T-helper 2 cell treated with Interferon-gamma antibody and Interleukin-4, amounts not matched to agents 100 ng/mL and 5 ng/mL, for 36 hours (primary cell): ENCODE data around the gene WWC1. TPM values are rescaled to one million over a fixed set of nuclear protein-coding genes. Genes with fewer than 3 reads are reported as not detected.

ENCODE experiments used
- intact Hi-C: fragments of 100-400 bp; cut with micrococcal nuclease; formaldehyde crosslinking; loops from one replicate; pipeline ENCODE4 v1.15.1; 2023
- total RNA-seq: library from RNA; stranded (reverse); gene quantifications from 2 replicates; pipeline ENCODE4 v1.2.3, GENCODE V29; 2022

WWC1 gene
- total RNA-seq, 1 donor from 2014 or later, result not detected

DNA sequence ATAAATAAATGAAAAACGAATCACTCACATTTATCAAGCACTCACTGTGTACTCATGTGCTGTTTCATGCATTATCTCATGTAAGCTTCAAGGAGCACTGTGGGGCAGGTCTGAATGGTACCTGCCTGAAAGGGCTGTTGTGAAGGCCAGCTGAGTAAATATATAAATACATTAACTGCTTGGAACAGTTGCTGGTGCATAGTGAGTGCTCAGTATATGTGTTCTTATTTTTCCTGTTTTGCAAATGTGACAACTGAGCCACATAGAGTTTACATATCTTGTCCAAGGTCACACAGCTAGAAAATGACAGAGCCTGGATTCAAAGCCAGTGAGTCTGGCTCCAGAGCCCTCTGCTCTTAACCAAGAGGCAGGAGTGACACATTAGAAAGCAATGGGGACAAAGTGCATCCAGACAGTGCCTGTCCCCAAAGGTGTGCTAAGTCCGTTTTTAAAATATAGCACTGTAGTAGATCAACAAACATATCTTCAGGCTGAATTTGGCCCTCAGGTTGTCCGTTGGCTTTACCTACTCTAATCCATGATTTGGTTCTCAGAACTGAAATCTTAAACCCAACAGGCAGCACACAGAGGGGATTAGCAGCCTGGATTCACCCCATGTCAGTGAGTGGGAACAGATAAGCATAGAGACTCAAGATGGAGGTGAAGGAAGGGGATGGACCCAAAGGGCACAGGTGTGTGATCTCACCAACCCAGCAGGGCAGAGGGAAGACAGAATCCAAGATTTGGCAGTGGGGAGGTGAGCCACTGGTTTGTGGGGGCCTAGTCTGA lies 70.8 kb downstream of the WWC1 start:
- intact Hi-C loops, result no loop called here

DNA sequence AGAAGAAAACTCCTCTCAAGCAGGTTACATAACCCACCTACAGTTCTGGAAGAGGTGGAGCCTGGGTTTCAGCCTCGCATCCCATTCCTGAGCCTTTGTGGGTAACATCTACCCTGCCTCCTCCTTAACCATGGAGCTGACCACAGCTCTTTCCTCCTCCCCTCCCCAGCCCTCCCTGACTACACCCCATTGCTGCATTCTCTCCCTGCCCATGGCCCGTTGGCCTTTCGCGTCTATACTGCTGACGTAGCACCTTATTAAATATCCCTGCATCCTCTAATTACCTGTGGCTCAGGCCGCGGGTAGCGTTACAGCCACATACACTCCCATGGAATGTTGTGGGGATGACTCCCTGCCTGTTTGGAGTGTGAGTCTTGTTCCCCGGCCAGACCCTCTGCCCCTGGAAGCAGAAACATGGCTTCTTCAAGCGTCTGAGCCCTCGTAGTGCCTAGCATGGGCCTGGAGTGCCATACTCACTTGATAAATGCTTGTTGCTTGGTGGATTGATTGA lies 72.8 kb downstream of the WWC1 start:
- intact Hi-C loops, result no loop called here

DNA sequence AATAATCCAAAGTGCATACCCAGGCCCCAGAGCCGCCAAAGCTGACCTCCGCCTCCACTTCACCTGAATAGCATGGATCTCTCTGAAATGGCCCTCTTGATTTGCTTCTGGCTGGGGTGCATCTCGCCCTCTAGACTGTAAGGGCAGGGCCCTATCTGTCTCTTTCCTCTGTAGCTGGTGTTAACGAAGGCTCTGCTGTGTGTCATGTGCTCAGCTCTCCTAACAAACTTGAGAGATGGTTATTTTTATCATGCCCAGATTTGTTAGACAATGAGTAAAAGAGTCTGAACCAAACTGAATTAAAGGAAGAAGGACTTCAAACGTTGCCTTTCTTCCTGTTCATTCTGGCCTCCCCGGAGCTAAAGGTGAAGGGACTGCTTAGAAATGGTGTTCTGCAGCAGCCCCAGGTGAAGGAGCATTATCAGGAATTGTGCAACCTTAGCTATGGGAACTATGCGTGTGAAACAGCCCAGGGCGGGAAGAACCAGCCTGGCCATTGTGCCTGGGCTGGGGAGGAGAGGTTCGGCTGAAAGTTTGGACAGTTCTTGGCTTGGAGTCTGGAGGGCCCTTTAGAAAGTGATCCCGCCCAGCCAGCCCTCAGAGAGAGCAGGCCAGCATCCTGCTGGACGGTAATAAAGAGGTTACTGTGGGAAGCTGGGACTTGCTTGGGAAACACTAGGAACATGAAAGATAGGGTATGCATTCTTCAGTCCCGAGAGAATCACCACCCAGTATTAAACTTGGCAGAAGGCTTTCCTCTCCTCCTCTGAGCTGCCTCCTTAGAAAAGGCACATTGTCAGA lies 73.5 kb downstream of the WWC1 start:
- intact Hi-C loops, result no loop called here

DNA sequence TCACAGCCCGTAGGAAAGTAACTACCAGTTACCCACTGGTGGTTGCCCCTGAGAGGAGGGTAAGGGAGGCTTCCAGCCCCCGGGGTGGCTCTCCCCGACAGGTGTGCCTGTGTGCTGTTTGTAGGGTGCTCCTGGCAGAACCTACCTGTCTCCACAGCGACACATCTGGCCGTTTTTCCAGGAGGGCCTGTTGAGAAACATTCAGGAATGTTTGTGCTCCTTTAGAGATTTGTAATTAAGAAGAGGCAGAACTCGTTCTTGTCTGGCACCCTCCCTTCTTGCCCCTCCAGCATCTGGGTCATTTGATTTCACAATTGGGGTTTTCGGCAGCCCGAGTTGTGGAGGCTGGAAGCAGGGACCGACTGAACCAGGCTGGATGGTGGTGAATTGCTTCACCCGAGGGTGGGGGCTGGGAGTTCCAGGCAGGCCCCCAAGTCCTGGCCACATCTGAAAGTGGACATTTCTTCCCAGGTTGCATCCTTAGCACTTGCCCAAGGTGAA lies 74.2 kb downstream of the WWC1 start:
- intact Hi-C loops, result no loop called here

DNA sequence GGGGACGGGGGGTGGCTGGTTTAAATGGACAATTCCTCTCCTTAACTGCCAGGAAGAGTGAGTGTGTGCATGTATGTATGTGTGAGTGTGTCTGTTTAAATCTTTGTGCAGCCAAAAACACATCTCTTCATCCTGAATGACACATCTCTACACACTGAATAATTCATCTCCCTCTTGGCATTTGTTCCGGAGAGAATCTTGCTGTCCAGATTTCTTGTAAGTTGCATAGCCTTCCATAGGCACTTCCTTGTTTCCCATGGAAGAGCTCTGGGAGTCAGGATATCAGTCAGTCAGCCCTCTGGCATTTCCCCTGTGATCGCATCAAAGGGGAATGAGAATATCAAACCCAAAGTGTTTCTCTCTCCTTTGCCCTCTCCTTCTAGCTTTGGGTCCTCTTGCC lies 74.7 kb downstream of the WWC1 start:
- intact Hi-C loops, result no loop called here

DNA sequence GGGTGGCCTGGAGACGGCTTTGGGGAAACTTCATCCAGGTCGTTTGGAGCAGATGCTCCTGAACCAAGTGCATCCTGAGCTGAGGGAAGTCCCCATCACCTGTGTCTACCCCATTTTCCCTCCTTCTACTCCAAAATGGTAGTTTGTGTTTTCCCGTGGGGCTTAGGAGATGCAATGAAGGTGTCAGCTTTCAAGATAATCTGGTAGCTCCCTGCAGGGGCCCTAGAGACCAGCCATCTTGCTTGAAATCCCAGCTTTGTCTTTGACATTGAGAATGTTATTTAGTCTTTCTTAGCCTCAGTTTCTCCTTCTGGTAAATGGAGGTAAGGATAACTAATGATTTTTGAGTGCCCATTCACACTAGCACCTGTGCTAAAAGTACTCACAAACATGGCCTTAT lies 77.4 kb downstream of the WWC1 start:
- intact Hi-C loops, result no loop called here

DNA sequence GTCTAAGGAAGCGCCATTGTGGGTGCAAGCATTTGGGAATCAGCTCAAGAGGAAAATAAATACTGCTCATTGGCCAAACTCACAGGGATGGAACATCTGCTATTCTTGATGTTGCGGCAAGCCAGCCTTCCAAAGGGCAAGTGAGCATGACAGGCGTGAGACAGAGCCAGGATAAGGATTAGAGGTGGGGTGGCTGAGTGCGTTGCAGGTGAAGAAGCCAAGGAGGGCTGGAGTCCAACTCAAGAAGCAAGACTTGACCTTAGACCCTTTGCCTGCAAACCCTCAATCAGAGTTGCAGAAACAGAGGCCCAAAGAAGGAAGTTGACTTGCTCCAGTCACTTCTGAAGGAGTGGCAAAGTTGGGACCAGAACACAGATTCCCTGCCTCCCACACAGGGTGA lies 79.4 kb downstream of the WWC1 start:
- intact Hi-C loops, result no loop called here

DNA sequence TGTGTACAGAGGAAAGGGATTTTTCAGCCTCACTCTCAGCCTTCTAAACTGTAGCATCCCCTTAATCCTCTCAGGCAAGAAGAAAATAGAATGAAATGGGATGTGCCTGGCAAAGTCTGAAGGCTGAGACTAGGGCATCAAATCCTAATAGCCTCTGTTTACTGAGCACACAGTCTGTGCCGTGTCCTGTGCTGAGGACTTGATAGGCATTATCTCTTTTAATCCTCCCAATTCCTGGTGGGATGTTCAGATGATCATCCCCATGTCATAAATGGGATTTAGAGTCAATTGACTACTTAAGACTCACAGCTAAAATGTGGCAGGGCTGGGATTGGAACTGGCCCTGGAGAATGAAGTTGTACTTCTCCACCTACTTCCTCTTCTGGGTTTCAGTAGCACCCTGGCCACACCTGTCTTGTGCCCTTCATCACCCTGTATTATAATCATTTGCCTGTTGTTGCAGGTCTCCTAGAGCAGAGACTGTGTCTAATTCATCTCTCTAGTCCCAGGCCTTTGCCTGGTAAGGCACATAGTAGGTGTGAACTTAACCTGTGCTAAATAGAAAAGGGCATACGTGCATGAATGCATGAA lies 81.0 kb downstream of the WWC1 start:
- intact Hi-C loops, result no loop called here

DNA sequence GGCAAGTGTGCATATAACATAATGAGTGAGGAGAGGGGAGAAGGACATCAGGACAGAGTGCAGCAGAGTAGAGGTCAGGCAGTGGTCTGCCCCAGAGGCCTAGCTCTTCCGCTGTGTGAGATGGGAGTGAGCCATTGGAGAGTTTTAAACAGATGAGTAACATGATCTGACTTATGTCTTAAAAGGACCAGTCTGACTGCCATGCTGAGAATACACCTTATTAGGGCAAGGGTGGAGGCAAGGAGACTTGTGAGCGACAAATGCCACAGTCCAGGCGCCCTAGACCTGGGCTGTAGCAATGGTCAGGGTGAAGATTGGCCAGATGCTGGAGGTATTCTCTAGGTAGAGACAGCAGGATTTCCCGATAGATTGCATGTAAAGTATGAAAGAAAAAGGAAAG lies 83.1 kb downstream of the WWC1 start:
- intact Hi-C loops, result no loop called here

DNA sequence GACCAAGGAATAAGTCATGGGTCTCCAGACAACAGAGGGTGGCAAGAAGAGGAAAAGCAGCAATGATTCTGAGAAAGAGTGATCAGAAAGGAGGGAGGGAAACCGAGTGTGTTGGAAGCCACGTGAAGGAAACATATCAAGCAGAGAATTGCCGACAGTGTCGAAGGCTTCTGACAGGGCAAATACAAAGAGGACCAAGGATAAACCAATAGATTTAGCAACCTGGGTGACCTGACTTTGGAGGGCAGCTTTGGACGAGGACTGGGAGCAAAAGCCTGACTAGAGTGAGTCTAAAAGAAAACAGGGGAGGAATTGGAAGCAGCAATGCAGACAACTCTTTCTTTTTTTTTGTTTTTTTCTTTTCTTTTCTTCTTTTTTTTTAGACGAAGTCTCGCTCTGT lies 83.8 kb downstream of the WWC1 start:
- intact Hi-C loops, result no loop called here

DNA sequence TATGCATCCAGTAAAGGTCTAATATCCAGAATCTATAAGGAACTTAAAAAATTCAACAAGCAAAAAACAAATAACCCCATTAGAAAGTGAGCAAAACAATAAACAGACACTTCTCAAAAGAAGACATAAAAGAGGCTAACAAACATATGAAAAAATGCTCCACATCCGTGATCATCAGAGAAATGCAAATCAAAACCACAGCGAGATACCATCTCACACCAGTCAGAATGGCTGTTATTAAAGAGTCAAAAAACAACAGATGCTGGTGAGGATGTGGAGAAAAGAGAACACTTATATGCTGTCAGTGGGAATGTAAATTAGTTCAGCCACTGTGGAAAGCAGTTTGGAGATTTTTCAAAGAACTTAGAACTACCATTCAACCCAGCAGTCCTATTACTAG lies 86.1 kb downstream of the WWC1 start:
- intact Hi-C loops, result no loop called here

DNA sequence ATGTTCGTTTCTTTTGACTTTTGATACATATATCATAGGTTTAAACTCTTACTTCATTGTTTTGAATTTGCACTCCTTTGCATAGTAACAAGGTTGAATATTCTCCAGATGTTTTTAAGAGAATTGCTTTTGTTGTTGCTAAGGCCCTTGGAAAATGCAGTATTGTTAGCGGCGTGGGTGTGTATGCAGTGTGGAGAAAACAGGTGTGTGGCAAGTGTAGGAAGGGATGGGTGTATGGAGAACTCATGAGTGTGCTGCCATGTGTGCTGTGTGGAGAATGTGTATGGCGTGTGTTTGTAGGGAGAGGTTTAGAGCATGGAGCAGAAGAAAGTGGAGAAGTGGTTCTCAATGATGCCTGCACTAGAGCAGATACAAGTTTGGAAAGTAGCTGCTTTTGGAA lies 87.3 kb downstream of the WWC1 start:
- intact Hi-C loops, result no loop called here

DNA sequence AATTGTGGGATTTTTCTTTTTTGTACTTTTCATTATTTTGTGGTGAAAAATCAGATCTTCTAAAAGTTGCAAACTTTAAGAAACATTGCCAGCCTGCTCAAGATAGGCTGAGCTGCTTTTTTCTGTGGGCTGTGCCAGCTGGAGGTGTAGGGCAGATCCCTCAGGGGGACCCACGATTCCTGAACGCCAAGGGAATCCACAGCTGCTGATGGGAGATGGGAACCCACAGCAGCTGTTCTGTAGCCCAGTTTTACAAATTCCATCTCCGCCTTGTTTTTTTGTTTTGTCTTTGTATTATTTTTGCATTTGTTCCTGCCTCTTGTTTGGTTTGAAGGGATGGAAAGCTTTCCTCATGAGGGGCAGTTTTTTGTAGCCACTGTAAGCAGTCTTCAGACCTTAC lies 91.0 kb downstream of the WWC1 start:
- intact Hi-C loops, result no loop called here

DNA sequence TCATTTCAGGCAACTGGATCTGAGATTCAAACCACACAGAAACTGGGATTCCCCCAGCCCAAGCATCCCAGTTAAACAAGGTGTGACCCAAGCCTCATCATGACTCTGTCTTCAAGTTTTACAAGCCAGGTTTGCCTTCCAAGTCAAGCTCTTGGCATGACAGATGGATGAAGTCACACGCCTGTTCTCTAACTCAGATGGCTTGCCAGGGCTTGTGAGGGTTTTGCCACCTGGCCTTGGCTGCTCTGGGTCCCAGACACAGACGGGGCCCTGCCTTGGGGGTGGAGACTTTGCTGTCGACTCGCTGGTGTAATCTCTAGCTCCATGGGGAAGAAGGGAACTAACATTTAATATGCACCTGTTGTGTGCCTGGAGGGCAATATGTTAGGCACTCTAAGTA lies 99.0 kb downstream of the WWC1 start:
- intact Hi-C loops, result no loop called here

DNA sequence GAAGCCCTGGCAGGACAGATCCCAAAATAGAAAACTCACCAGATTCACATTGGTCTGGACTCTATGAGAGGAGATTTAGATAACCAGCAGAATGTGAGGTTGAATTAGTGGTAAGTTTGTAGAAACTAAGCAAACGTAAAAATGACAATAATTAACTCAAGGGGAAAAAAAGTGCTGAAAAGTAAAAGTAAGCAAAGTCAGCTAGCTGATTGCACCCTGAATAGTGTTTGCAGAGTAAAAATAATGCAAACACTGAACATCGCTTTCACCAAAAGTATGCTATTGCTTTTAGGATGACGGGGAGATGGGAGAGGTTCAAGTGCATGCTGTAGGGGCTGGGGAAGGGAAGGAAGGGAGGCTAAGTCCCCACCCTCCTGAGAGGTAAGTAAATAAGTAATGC lies 102.3 kb downstream of the WWC1 start:
- intact Hi-C loops, result no loop called here

DNA sequence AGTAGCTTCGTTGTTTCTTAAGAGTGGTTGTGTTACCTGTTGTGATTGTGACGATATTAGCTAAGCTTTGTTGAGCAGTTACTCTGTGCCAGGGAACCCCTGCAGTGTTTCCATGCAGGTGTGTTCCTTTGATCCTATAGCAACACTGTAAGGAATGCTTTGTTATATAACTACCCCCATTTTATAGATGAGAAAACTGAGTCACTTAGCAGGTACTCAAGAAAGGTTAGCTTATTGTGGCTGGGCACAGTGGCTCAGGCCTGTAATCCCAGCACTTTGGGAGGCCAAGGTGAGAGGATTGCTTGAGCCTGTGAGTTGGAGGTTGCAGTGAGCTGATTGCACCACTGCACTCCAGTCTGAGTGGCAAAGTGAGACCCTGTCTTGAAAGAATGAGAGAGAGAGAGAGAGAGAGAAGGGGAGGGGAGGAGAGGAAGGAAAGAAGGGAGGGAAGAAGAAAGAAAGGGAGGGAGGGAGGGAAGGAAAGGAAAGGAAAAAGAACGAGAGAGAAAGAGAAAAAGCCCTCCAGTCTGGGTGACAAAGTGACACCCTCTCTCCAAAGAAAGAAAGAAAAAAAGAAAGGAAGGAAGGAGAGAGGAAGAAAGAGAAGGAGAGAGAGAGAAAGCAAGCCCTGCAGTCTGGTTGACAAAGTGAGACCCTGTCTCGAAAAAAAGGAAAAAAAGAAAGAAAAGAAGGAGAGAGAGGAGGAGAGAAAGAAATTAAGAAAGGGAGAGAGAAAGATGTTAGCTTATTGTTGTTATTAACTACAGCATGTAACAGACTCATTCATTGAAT lies 109.2 kb downstream of the WWC1 start:
- intact Hi-C loops, result no loop called here

DNA sequence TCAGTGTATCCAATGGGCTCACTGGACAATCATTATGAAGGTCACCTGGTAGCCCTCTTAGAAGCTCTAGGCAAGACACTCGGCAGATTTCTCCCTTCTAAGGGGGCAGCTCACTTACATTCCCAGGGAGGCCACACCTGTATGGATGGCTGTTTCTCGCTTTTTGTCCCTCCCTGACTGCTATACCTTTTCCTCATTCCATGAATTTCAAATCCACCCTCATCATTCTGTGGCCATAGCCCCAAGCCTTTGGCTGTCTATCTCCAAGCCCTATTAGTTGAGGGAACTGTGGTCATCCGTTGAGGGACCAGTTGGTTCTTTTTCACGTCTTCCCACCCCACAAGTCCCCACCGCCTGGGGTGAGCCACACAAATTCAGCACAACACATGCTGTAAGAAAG lies 109.8 kb downstream of the WWC1 start:
- intact Hi-C loops, result no loop called here

DNA sequence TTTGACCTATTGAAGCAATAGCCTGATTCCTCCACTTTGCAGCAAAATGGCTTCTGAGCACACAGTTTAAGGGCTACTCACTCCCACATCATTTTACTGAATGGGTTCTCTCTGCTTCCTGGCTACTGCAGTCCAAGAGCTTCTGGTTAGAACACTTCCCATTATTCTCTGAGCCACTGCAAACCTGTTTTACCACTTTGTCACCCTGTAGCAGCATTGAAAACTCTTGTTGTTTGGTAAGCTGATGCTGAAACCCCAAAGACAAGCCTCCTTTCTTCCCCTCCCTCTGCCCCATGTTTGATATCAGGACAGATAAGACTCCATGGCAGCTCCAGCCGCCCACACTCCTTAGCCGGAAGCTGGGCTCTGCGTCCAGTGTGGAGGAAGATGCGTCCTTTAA lies 110.4 kb downstream of the WWC1 start:
- intact Hi-C loops, result no loop called here

DNA sequence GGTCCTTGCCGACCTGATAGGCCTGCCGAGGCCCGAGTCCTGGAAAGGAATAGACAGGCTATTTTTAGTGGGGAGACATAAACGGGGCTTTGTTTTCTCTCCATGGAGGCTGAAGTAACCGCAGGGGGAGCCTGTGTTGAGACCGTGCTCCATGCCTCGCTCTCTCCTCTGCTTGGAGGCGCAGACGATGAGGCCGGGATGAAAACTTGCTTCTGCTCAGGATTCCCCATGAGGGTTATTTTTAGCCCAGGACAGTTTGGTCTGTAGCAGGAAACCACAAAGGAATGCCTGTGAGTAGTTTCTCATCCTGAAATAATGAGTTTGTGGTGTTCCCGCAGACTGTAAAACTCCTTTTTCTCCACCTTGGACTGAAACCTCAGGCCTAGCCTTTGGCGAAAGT lies 112.9 kb downstream of the WWC1 start:
- intact Hi-C loops, result no loop called here

DNA sequence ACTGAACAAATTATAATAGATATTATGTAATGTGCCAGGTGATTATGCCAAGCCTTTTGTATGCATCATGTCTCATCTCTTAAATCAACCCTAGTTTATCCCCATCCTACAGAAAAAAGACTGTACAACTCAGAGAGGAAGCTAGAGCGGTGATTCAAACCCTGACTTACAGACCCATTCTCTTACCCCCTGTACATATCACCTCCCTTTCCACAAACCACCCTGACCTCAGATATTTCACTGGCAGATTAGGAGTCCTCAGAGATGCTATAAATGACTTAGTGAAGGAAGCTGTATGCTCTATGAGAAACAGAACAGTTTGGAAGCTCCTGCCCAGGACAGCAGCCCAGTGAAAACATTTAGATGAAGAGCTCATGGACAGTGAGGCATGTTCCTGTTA lies 115.8 kb downstream of the WWC1 start:
- intact Hi-C loops, result no loop called here

DNA sequence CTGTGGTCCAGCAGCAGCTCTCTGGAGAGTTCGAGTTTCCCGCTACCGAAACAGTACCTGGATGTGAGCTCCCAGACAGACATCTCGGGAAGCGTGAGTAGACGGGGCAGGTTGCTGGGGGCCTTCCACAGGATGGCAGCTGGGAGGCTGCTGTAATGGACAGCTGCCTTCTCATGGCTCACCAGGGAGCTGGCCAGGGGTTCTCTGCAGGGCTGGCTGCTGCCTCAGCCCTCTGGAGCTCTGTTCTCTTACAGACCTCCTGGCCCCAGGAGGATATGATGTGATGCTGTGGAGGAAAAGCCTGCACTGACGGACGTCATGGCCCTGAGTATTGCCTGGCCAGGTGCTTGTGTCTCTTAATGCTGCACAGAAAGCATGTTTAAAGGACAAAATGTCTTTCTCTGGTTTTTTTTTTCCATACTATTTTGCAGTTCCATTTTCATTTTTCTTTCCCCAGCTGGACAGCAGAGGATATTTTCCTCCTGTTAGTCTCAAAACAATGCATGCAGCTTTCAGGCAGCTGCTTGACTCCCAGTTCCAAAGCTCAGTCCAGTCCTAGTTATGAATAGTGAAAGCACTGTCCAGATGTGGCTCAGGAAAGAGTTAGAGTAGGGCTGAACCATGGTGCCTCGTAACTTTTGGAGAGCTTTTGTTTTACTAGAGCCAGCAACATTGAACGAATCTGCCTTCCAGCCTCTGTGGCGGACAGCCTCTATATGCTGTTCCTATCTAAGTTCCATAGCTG lies 117.3 kb downstream of the WWC1 start:
- intact Hi-C loops, result no loop called here
